ENCODE data around the gene MRPS15.

The MRPS15 gene

DNA sequence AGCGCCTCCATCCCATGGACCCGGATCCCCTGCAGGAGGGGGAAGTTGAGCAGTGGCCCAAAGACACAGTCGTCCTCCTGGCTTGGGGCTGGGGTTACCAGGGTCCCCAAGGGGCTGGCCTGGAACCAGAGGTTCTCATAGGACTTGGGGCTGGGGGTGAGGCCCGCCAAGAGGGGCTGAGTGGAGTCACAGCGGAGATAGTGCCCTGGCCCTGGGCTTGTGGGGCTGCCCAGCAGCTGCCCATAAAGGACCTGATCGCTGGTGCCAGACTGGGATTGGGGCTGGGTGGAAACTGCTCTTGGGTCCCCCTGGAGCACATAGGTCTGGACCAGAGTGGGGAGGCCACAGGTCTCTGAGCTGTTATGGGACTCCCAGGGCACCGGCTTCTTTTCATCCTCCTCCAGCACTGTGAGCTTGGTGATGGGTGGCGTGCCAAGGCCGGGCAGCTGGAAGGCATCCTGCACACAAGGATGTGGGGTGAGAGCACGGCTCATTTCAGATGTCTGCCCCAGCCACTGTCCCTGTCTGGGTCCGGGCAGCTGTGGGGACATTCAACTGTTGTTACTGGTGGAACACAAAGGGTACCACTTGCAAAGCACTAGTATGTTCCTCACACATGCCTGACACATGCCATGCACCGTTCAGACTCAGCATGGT lies 2.3 kb upstream of the MRPS15 start:
- in situ Hi-C loops (cut with MboI; ENCODE audit: low pct_unique_long_range_greater_than_20kb, low sequenced_read_pairs) = no loop called here
- DNase-seq = no peak

DNA sequence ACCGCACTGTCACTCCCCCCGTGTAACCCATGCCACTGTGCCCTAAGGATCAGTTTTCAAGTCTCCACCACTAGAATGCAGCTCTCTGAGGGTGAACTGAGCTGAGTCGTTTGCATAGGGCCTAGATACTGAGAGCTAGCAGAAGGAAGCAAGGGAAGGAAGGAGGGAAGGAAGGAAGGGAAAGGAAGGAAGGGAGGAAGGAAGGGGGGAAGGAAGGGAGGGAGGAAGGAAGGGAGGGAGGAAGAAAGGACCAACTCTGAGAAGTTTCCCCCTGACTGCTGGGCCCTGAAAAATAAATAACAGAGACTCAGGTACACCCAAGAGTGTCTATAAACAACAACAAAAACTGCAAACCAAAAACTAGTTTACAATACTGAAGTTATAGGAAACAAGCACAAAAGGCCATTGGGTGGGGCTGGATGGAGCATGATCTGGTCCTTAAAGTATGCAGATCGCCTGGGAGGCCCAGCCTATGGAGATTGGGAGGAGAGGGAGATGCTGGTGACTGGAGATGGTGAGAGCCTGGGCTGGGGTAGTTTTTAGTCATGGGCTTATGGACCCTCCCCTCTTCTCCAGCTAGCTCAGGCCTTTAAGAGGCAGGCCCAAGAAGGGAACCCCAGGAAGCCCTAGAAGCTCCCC lies 1.7 kb upstream of the MRPS15 start:
- DNase-seq = no peak

DNA sequence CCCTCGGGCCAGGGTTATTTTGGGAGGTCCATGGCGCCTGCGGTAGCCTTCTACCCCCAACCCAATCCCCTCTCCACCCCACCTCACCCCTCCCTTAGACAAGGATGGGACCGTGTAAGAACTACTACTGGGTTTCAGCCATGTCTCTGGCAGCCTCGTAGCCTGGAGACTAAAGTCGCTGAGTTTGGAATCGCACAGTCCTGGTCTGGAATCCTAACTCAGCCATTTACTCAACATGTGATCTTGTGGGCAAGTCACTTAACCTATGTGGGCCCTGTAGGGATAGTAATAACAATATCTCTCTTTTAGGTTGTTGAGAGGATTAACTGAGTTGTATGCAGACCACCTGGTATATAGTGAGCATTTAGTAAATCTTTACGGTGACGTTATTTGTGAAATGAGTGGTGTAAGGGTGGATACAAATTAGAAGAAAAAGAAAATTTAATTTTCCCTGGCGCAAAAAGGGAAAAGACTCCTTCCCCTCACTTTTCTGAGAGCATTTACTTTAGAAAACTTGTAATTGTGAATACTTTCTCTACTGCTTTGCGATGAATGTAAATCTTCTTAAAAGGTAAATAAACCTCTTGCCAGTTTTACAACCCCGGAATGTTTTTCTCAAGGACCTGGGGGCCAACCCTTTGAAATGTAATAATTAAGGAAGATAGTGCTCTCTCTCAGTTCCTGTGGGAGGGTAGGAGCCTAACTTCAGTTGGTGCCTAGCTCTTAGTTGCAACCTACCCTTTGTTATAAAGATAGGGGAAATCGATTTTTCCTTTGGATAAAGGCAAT lies 615 bp upstream of the MRPS15 start:
- no peak for DNase-seq

More for the DNA sequence above, 1.7 kb upstream of the MRPS15 start:
- in situ Hi-C loops (cut with MboI; ENCODE audit: low pct_unique_long_range_greater_than_20kb, low sequenced_read_pairs) = no loop called here

DNA sequence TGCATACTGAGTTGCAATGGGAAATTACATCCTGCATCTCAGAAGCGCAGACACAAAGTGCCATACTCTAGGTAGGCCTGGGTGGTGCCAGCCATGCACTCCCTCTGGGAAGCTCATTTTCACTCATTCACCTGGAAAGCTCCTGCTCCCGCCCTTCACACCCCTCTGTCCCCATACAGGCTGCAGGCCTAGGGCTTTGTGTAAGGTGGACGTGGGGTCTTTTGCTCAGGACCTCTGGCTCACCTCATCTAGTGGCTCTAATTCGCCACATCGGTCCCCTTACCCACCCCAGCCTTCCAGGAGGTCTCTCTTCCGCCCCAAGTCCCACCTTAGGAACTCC lies 751 bp downstream of the MRPS15 start:
- DNase-seq = no peak
- in situ Hi-C loops (cut with MboI; ENCODE audit: low pct_unique_long_range_greater_than_20kb, low sequenced_read_pairs) = no loop called here

More for the DNA sequence above, 615 bp upstream of the MRPS15 start:
- in situ Hi-C loops (cut with MboI; ENCODE audit: low pct_unique_long_range_greater_than_20kb, low sequenced_read_pairs) = no loop called here

DNA sequence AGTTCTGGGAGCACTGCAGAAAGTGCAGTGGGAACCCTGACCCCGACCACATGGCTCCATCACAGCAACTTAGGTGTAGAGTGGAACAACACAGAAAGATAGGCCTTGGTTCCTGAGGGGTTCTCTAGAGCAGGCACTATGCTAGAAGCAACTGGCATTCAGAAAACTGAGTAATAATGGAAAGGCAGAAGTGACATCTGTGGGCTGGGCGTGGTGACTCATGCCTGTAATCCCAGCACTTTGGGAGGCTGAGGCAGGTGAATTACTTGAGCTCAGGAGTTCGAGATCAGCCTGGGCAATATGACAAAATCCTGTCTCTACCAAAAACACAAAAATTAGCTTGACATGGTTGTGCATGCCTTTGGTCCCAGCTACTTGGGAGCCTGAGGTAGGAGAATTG lies 5.3 kb downstream of the MRPS15 start:
- peak; percentile 26 for DNase-seq

DNA sequence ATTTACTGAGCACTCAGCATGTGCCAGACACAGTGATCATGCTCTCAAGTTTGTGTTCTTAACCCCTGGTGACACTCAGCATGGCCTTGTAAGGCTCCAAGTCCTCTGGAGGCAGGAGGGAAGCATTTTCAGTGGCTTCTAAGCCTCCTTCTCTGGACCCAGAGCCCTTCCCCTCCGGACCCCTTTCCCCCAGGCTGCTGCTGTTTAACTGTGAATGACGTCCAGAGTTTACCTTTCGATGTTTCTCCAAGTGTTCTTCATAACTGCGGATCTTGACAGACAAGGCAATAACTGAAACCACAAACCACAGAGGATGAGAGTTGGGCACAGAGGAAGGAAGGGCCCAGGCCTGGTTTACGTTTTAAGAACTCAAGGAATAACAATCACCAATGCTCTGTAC lies 6.5 kb downstream of the MRPS15 start:
- DNase-seq = peak; percentile 85
- in situ Hi-C loops (cut with MboI; ENCODE audit: low pct_unique_long_range_greater_than_20kb, low sequenced_read_pairs) = no loop called here

More for the DNA sequence above, 5.3 kb downstream of the MRPS15 start:
- in situ Hi-C loops (cut with MboI; ENCODE audit: low pct_unique_long_range_greater_than_20kb, low sequenced_read_pairs) = no loop called here

DNA sequence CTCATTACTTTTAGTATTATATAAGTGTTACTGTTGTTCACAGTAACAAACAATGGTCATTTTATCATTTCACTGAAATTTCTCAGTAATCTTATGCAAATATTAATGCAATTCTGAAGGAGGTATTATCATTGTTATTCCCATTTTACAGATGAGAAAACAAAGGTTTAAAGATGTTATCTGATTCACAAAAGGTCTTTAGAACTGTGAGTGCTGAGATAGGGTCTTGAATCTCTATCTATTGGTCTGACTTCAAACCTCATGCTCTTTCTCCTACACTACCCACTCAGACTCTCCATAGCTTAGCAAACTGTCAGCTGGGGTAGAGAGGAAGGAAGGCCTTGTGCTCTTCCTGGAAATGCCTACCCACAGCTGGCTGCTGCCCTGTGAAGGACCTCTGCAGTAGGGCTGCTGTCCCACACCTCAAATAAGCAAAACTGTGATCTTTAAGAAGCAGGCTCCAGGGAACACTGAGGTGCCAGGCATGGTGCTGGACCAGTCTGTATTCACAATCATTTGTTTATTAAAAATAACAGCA lies 7.7 kb downstream of the MRPS15 start:
- in situ Hi-C loops (cut with MboI; ENCODE audit: low pct_unique_long_range_greater_than_20kb, low sequenced_read_pairs) = no loop called here
- no peak for DNase-seq

DNA sequence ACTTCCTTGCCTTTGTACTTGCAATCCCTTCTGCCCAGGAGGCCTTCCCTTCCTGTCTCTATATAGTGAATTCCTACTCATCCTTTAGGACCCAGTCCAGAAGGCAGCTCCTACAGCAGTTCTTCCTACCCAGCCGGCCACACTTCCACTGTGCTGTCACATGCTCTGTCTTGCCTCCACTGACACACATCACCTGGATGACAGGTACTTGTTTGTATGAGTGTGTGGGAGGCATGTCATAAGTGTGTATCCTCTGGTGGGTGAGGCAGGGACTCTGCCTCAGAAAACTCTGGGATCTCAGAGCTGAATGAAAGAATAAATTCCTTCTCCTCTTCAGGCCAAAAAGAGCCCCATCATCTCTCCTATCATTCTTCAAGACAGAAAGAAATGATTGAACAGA lies 8.8 kb downstream of the MRPS15 start:
- in situ Hi-C loops (cut with MboI; ENCODE audit: low pct_unique_long_range_greater_than_20kb, low sequenced_read_pairs) = no loop called here

DNA sequence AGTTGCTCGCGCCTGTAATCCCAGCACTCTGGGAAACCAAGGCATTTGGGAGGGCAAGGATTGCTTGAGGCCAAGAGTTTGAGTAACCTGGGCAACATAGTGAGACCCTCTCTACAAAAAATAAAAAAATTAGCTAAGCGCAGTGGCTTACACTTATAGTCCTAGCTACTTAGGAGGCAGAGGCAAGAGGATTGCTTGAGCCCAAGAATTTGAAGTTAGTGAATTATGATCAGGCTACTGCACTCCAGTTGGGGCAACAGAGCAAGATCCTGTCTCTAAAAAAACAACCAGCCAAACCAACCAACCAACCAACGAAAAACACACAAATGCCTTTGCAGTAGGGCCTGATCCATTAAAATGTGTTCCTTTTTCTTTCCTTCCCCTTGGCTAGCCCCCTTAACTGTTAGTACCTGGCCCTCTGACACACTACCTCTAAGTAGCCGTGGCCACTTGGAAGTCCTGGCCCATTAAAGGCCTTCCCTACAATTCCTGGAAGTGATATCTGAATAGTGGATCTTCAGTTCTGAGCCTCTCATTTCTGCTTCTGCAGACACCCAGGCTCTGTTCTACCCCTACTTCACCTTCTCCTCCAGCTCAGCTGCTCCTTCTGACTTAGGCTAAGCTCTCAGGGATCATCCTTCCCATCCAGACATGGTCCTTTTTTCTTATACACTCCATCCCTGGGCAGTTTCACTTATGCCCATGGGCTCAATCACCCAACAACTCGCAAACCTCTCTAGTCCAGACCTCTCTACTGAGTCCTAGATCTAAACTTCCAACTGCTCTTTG lies 10.4 kb downstream of the MRPS15 start:
- in situ Hi-C loops (cut with MboI; ENCODE audit: low pct_unique_long_range_greater_than_20kb, low sequenced_read_pairs) = no loop called here

More for the DNA sequence above, 8.8 kb downstream of the MRPS15 start:
- DNase-seq = no peak

DNA sequence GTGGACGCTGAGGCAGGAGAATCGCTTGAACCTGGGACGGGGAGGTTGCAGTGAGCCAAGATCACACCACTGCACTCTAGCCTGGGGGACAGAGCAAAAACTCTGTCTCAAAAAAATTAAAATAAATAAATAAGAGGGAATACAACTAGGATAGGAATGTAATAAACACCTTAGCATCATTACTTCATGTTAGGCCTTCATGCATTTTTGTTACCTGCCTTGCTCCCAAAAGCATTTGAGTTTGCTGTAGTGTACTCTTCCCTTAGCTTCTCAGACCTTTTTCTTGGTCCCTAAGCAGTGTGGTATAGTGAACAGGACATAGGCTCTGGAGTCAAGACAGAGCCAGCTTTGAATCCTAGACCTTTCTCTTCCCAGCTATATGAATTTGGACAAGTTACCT lies 11.1 kb downstream of the MRPS15 start:
- no peak for DNase-seq
- in situ Hi-C loops (cut with MboI; ENCODE audit: low pct_unique_long_range_greater_than_20kb, low sequenced_read_pairs) = no loop called here

More for the DNA sequence above, 10.4 kb downstream of the MRPS15 start:
- no peak for DNase-seq

DNA sequence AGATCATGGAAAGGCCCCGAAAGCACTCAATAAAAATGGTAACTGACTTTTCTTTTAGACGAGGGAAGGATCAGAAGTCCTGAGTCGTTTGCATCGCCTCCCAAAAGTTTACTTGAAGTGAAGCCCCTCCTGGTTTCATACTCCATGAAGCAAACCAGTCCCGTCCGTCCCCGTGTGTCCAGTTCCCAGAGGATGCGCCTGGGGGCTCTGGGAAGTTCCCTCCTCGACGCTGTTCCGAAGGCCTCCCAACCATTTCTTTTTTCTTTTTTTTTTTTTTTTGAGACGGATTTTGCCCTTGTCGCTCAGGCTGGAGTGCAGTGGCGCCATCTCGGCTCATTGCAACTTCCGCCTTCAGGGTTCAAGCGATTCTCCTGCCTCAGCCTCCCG lies 13.3 kb downstream of the MRPS15 start:
- in situ Hi-C loops (cut with MboI; ENCODE audit: low pct_unique_long_range_greater_than_20kb, low sequenced_read_pairs) = no loop called here
- DNase-seq = no peak

DNA sequence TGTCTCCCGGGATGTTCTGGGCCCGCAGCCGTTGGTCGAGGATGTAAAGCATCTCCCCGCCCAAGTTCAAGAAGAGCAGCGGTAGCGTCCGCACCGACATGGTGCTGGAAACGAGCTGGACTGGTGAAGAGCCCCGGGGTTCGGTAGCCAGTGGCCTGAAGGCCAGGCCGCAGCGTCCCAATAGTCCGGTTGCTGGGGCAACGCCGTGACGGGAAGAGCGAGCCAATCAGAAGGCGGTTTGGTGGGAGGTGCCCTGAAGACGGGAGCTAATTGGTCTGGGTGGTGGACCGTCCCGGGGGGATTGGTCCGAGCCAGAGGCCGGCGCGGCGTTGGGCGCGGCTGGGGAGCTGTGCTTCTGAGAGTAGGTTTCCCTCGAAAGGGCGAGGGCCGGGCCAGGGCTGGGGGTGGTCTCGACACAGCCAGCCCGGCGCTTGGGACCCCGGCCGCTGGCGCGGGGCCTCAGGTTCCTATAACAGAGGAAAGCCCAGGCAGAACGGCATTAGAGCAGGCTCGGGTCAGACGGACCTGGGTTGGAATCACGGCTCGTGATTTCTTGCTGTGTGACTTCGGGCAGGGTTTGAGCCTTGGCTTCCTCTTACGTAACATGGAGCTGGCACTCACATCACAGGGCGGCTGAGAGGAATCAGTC lies 13.8 kb downstream of the MRPS15 start, which contains the start of gene OSCP1:
Gene OSCP1 (minus strand): TSS at position 182 of the 649 bp plus-strand sequence. CDS start 82 bp downstream, at position 100.
- DNase-seq = no peak
- in situ Hi-C loops (cut with MboI; ENCODE audit: low pct_unique_long_range_greater_than_20kb, low sequenced_read_pairs) = no loop called here

DNA sequence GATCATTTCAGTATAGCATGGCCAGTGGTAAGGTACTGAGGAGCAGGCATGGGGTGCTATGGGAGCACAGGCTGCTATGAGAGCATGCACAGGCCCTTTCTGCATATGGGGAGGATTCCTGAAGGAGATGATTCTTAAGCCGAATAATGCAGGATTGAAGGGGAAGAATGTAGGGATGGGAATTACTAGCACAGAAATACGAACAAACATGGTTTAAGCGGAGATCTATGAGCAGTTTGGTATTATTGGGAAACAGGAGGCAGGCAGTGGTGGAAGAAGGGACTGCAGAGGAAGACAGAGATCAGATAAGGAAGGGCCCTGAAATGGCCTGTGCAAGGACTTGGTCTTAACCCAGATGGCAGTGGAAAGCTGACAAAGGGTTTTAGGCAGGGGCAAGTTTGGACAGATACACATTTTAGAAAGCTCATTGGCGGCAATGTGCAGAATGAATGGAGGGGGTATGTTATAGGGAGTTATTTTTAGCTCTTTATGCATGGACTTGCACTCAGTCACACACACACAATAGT lies 15.6 kb downstream of the MRPS15 start:
- peak; percentile 64 for DNase-seq
- in situ Hi-C loops (cut with MboI; ENCODE audit: low pct_unique_long_range_greater_than_20kb, low sequenced_read_pairs) = no loop called here

DNA sequence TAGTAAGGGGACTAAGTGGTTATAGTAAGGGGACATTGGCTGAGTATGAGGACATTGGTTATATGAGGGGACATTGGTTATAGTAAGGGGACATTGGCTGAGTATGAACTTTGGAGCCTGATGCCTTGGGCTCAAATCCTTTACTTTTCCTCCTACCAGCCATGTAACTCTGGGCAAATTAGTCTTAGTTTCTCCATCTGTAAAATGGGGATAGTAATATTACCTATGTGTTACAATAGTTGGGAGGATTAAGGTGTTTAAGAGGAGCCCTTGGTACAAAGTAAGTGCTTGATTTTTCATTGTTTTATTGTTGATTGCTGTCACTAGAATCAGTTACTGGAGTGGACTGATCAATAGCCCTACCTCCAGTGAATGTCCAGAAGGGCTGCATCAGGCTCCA lies 16.7 kb downstream of the MRPS15 start:
- in situ Hi-C loops (cut with MboI; ENCODE audit: low pct_unique_long_range_greater_than_20kb, low sequenced_read_pairs) = no loop called here

DNA sequence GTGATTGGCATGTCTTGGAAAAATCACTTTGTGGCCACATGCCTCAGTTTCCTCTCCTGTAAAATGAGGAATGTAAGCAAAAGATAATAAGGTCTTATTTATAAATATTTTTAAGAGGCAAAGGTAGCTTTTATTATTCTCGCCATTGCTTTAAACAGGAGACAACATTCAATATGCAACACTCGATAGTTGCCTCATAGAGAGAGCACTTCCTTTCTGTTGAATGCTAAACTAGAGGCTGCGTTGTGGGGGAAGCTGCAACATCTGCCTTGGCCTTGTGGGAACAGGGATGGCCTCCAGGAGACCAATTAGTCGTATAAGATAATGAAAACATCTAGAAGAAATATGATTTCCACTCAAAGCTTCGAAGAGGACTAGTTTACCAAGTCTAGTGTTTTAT lies 17.4 kb downstream of the MRPS15 start:
- DNase-seq = peak; percentile 28
- in situ Hi-C loops (cut with MboI; ENCODE audit: low pct_unique_long_range_greater_than_20kb, low sequenced_read_pairs) = no loop called here

More for the DNA sequence above, 16.7 kb downstream of the MRPS15 start:
- DNase-seq = no peak

DNA sequence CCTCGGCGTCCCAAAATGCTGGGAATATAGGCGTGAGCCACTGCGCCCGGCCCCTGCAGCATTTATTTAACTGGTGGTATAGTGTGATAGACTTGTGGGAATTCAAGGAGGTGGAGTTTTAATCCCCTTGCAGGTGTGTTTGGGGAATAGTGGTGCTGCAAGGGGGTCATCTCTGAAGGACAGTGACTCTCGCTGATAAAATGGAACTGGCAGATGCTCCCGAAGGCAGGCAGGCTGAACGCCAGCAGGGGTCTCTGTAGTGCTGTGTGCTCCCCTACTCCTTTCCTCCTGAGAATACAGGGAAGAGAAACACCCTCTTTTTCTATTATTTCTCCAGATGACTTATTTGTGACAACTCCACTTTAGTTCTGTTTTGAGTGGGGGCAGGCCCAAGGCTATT lies 17.9 kb downstream of the MRPS15 start:
- in situ Hi-C loops (cut with MboI; ENCODE audit: low pct_unique_long_range_greater_than_20kb, low sequenced_read_pairs) = no loop called here
- DNase-seq = peak; percentile 74

DNA sequence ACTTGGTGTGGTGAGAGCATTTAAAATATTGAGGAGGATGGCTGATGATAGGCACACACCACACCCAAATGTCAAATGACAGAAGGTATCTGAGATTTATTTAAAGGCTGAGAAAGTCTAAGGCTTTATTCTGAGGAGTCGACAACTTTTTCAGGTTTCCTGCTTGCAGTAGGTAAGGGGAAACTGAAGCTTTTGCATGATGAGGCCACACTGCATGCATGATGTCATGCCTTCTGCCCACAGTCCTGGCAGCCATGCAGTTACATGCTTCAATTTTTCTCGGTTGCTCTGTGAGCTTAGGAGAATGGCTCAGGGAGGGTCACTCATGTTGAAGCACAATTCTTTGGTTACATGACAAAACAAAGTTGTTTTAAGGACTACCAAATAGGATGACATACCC lies 20.9 kb downstream of the MRPS15 start:
- no peak for DNase-seq
- in situ Hi-C loops (cut with MboI; ENCODE audit: low pct_unique_long_range_greater_than_20kb, low sequenced_read_pairs) = no loop called here

DNA sequence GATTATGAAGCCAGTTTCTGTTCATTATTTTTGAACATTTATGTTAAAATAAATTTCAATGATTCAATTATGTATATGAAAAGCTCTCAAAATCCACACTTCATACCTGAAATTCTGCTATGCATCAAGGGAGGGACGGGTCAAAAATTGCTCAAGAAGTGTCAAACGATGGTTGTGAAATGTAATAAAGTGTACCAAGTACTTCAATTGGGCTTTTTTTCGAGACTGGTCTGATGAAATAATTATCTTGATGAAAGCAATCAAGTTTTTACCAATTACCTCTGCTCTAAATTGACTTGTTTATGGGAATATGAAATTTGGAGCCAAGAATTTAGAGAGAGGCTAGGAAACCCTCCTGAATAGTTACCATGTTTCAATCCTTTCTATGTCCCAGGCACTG lies 21.8 kb downstream of the MRPS15 start:
- in situ Hi-C loops (cut with MboI; ENCODE audit: low pct_unique_long_range_greater_than_20kb, low sequenced_read_pairs) = no loop called here

DNA sequence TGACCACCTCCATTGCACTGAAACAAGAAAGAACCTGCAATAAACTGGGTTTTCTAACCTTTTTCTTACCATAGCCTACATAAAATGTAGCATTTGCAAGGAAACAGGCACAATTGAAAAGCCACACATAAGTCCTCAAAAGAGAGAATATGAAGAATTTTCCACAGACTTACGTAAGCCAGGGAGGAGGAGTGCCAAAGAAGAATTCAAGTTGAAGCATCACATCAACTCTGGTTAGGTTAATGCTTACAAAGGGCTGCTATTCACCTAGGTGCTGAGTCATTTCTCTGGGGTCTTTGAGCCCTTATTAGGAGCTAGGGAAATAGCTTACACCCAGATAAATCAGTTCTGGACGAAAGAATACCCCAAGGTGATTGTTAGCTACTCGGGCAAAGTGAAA lies 23.5 kb downstream of the MRPS15 start:
- in situ Hi-C loops (cut with MboI; ENCODE audit: low pct_unique_long_range_greater_than_20kb, low sequenced_read_pairs) = no loop called here
- DNase-seq = no peak

More for the DNA sequence above, 21.8 kb downstream of the MRPS15 start:
- DNase-seq = no peak

All from KBM-7 (cell line).